ENCODE measurements around the gene POLR3B. TPM values are rescaled to one million over a fixed set of nuclear protein-coding genes. Genes with fewer than 3 reads are reported as not detected.

Gene POLR3B
- total and polyA plus RNA-seq, 9 of the 15 experiments (the other 6 are each of a cell fraction or from before 2014, with no cell fraction given): 7.6 to 17.9 (median 14.4) TPM

DNA sequence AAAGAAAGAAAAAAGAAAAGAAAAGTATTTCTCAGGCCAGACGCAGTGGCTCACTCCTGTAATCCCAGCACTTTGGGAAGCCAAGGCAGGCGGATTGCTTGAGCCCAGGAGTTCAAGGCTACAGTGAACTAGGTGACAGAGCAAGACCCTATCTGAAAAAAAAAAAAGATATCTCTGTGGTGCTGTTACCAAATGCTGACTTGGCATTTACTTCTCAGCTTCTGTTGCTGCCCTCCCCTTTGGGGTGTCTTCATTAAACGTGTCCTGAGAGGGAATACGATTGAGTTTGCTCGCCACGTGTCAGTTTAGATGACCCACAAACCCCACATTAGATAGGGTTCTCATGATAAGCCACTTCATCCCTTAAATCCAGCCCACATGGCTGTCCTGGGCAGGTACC, 4.4 kb upstream of the POLR3B start:
- no peak overlapping the region for H2AFZ ChIP-seq (ENCODE audit: low read depth, low read length)
- peaks cover 18% of the 10 kb centered on the region in 2 experiments; a peak in 4 of 5 replicates for H3K27me3 ChIP-seq (ENCODE audit: control insufficient read depth in 2 of 2, insufficient read depth in 2 of 2, low read length in 2 of 2)
- peak; percentile 97 for TF ChIP-seq ZNF316 (IDR thresholded peaks at IDR 0.05)
- TF ChIP-seq, protein P1, sequence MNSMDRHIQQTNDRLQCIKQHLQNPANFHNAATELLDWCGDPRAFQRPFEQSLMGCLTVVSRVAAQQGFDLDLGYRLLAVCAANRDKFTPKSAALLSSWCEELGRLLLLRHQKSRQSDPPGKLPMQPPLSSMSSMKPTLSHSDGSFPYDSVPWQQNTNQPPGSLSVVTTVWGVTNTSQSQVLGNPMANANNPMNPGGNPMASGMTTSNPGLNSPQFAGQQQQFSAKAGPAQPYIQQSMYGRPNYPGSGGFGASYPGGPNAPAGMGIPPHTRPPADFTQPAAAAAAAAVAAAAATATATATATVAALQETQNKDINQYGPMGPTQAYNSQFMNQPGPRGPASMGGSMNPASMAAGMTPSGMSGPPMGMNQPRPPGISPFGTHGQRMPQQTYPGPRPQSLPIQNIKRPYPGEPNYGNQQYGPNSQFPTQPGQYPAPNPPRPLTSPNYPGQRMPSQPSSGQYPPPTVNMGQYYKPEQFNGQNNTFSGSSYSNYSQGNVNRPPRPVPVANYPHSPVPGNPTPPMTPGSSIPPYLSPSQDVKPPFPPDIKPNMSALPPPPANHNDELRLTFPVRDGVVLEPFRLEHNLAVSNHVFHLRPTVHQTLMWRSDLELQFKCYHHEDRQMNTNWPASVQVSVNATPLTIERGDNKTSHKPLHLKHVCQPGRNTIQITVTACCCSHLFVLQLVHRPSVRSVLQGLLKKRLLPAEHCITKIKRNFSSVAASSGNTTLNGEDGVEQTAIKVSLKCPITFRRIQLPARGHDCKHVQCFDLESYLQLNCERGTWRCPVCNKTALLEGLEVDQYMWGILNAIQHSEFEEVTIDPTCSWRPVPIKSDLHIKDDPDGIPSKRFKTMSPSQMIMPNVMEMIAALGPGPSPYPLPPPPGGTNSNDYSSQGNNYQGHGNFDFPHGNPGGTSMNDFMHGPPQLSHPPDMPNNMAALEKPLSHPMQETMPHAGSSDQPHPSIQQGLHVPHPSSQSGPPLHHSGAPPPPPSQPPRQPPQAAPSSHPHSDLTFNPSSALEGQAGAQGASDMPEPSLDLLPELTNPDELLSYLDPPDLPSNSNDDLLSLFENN (IDR thresholded peaks at IDR 0.05; ENCODE audit: low read depth in 2 of 2, low read length in 2 of 2): no peak
- TF ChIP-seq FOXP1 (CRISPR knock-in tag; IDR thresholded peaks at IDR 0.05): no peak
- TF ChIP-seq MAFG (tag; conservative IDR thresholded peaks at IDR 0.05): peak; percentile 95
- TF ChIP-seq C11orf30 (IDR thresholded peaks at IDR 0.05; ENCODE audit: low read depth): peak; percentile 93
- TF ChIP-seq ZZZ3 (IDR thresholded peaks at IDR 0.05): no peak
- TF ChIP-seq MAFF (IDR thresholded peaks at IDR 0.05; ENCODE audit: low read length): peak; percentile 94
- peak; percentile 97 for TF ChIP-seq MAFK (IDR thresholded peaks at IDR 0.05; ENCODE audit: low read length)
- no peak for TF ChIP-seq MAZ (CRISPR knock-in tag; conservative IDR thresholded peaks at IDR 0.05 in 1 of 2, IDR thresholded peaks at IDR 0.05 in 1 of 2)
- H3K36me3 ChIP-seq (ENCODE audit: control insufficient read depth, insufficient read depth, low read length): no peaks in the 10 kb centered on the region
- DNase-seq (ENCODE audit: extremely low read depth in 1 of 4, low spot score in 3 of 4): no peak
- ATAC-seq: no peak
- CTCF ChIA-PET (ENCODE audit: low intra/inter-chr PET ratio): interaction anchor here (0.6 kb wide), 1 partner anchor 108 kb away, joined by 4 read pairs; no protein-coding TSS in a partner anchor
- no peaks in the 10 kb centered on the region for H3K9me1 ChIP-seq (ENCODE audit: control insufficient read depth, insufficient read depth, low read length)
- 8% methylated on average over 5 of the region's 6 CpGs for WGBS (ENCODE audit: insufficient coverage, low coverage, missing lambda C conversion rate)
- H3K27ac ChIP-seq (ENCODE audit: extremely low read depth, low read depth, low read length): no peak overlapping the region
- H3K9me3 ChIP-seq (replicated peaks; ENCODE audit: control insufficient read depth, insufficient read depth, low read depth, low read length): no peaks in the 10 kb centered on the region
- peaks cover 0 to 5% of the 10 kb centered on the region in 2 experiments; a peak in 2 of 5 replicates for H3K4me1 ChIP-seq (replicated peaks in 1 of 2; ENCODE audit: control insufficient read depth in 2 of 2, insufficient read depth in 2 of 2, low read length in 2 of 2)
- H3K79me2 ChIP-seq (ENCODE audit: control insufficient read depth, insufficient read depth, low read length): no peaks in the 10 kb centered on the region
- no peak for FAIRE-seq
- H3K4me2 ChIP-seq (ENCODE audit: insufficient read depth, low read length): no peak overlapping the region
- no peaks in the 10 kb centered on the region for H4K20me1 ChIP-seq (replicated peaks; ENCODE audit: control insufficient read depth, insufficient read depth, low read length)
- intact Hi-C loops (cut with micrococcal nuclease) (loop anchor here (10.0 kb wide), 2 partner anchors 492 to 552 kb away; no protein-coding TSS in a partner anchor), in situ Hi-C loops (cut with MboI) (loop anchor here (5.0 kb wide), 1 partner anchor 126 kb away; no protein-coding TSS in a partner anchor)
- BruUV-seq (replicated peaks): no TSS peak
- no peak overlapping the region for H3K4me3 ChIP-seq
- POLR2A ChIA-PET: no interaction called here
- H3K9ac ChIP-seq (ENCODE audit: insufficient read depth in 1 of 2, low read depth in 2 of 2, low read length in 2 of 2): no peak overlapping the region

All from K562 (cell line).